ENCODE results near the gene WDR90. TPM values are rescaled to one million over a fixed set of nuclear protein-coding genes. Genes with fewer than 3 reads are reported as not detected.

WDR90 gene
- total and polyA plus RNA-seq, 2 of the 13 experiments (the other 11 are each of a cell fraction or from before 2014, with no cell fraction given), result 14.9 to 28.9 TPM

GRCh38 chr16:678858-679813, 30.0 kb downstream of the WDR90 start (continued):
- TF ChIP-seq ZNF703 (CRISPR knock-in tag; IDR thresholded peaks at IDR 0.05; ENCODE audit: borderline replicate concordance), result no peak
- TF ChIP-seq, protein P1, sequence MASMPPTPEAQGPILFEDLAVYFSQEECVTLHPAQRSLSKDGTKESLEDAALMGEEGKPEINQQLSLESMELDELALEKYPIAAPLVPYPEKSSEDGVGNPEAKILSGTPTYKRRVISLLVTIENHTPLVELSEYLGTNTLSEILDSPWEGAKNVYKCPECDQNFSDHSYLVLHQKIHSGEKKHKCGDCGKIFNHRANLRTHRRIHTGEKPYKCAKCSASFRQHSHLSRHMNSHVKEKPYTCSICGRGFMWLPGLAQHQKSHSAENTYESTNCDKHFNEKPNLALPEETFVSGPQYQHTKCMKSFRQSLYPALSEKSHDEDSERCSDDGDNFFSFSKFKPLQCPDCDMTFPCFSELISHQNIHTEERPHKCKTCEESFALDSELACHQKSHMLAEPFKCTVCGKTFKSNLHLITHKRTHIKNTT (CRISPR knock-in tag; IDR thresholded peaks at IDR 0.05), result no peak
- peak; percentile 68 for TF ChIP-seq PTBP1 (IDR thresholded peaks at IDR 0.05; ENCODE audit: low read depth, low read length, poor library complexity, severe bottlenecking)
- TF ChIP-seq, protein P2, sequence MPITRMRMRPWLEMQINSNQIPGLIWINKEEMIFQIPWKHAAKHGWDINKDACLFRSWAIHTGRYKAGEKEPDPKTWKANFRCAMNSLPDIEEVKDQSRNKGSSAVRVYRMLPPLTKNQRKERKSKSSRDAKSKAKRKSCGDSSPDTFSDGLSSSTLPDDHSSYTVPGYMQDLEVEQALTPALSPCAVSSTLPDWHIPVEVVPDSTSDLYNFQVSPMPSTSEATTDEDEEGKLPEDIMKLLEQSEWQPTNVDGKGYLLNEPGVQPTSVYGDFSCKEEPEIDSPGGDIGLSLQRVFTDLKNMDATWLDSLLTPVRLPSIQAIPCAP (CRISPR knock-in tag; IDR thresholded peaks at IDR 0.05; ENCODE audit: low read depth), result no peak
- no peak for TF ChIP-seq ZNF891 (CRISPR knock-in tag; IDR thresholded peaks at IDR 0.05)
- TF ChIP-seq SMAD1 (CRISPR knock-in tag; IDR thresholded peaks at IDR 0.05; ENCODE audit: borderline replicate concordance, low read depth), result peak; percentile 26; the same call in 1 of the 2 replicates
- TF ChIP-seq, protein P3, sequence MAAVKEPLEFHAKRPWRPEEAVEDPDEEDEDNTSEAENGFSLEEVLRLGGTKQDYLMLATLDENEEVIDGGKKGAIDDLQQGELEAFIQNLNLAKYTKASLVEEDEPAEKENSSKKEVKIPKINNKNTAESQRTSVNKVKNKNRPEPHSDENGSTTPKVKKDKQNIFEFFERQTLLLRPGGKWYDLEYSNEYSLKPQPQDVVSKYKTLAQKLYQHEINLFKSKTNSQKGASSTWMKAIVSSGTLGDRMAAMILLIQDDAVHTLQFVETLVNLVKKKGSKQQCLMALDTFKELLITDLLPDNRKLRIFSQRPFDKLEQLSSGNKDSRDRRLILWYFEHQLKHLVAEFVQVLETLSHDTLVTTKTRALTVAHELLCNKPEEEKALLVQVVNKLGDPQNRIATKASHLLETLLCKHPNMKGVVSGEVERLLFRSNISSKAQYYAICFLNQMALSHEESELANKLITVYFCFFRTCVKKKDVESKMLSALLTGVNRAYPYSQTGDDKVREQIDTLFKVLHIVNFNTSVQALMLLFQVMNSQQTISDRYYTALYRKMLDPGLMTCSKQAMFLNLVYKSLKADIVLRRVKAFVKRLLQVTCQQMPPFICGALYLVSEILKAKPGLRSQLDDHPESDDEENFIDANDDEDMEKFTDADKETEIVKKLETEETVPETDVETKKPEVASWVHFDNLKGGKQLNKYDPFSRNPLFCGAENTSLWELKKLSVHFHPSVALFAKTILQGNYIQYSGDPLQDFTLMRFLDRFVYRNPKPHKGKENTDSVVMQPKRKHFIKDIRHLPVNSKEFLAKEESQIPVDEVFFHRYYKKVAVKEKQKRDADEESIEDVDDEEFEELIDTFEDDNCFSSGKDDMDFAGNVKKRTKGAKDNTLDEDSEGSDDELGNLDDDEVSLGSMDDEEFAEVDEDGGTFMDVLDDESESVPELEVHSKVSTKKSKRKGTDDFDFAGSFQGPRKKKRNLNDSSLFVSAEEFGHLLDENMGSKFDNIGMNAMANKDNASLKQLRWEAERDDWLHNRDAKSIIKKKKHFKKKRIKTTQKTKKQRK (IDR thresholded peaks at IDR 0.05; ENCODE audit: low read length), result no peak
- TF ChIP-seq ZNF598 (CRISPR knock-in tag; IDR thresholded peaks at IDR 0.05; ENCODE audit: borderline replicate concordance), result 0 out of 2 replicates have a peak, but pooled peaks have one; percentile 20
- TF ChIP-seq, protein P4, sequence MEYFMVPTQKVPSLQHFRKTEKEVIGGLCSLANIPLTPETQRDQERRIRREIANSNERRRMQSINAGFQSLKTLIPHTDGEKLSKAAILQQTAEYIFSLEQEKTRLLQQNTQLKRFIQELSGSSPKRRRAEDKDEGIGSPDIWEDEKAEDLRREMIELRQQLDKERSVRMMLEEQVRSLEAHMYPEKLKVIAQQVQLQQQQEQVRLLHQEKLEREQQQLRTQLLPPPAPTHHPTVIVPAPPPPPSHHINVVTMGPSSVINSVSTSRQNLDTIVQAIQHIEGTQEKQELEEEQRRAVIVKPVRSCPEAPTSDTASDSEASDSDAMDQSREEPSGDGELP (IDR thresholded peaks at IDR 0.05; ENCODE audit: borderline replicate concordance, low read depth), result peak; percentile 57; the same call in 1 of the 2 replicates
- TF ChIP-seq ZNF674 (CRISPR knock-in tag; IDR thresholded peaks at IDR 0.05; ENCODE audit: low read depth), result peak; percentile 33; the same call in 1 of the 2 replicates
- 0 out of 2 replicates have a peak, but pooled peaks have one; percentile 68 for TF ChIP-seq ZNF556 (CRISPR knock-in tag; IDR thresholded peaks at IDR 0.05; ENCODE audit: borderline replicate concordance)
- no peak; the same call in 1 of the 2 replicates for TF ChIP-seq NCOA2 (CRISPR knock-in tag; IDR thresholded peaks at IDR 0.05)
